HG02885 (cell line): ENCODE measurements around the gene SYNPO2L.

ENCODE experiments used
- ATAC-seq: cut with Tn5 transposase; IDR thresholded peaks from one replicate; pipeline ENCODE4 v1.9.1; 2021; ENCODE audit warnings: mild to moderate bottlenecking; ENCODE audit not compliant: unreplicated experiment, poor library complexity

The SYNPO2L gene

DNA sequence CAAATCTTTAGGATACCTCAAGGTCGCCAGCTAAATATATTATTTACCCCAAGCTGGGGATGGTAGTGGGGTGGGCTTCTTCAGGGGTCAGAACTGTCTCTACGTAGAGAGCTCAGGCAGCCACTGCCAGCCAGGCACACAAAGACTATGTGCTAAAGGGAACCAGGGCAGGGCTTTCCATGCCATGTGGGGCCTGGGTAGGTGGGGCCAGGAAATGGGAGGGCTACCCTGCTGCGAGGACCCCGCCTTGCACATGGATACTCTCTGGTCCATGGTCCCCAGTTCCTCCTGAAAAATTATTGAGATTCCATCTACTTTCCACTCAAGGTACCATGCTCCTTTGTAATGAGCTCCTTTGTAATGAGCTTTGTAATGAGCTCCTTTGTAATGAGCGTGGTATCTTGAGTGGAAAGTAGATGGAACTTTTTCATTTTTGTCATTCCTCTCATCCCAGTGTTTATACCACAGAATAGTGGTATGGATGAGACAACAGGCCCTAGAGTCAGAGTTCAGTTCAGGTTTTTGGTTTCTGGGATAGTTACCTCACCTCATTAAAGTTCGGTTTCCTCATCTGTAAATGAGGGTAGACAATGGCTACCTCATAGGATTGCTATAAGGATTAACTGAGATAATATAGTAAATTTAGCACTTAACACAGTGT lies 5.8 kb downstream of the SYNPO2L start:
- no peak for ATAC-seq

DNA sequence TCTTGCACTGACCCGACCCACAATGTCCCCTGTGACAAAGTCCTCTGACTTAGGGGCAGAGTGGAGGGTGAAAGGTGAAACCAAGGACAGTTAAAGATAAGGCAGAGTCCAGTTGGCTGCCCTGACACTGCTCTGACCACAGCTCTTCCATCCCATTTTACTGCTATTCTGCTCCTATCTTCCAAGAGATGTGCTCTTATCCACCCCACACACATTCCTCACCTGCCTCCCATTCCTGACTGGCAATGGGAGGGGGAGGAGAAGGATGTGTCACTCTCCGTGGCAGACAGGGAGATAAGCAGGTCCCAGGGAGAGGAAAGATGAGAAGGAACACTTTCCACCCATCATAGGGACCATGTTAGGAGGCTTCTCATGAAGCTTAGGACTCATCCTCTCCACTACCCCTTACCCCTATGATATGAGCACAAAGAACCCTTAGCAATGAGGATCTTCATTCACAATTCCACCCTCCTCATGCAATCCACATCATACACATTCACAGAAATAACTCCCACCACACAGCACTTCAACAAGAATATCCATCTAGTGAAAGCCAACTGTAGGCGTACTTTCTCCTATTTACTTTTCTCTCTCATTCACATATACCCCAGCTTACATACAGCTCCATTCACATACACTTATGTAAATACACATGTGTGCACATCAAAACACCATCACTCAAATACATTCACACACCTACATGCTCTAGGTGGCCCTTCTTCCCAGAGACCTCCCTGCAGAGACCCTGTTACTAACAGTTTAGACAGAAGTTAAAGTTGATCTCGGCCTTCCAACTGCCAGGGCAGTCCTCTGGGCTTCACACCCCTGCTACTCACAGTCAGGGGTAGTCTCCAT lies 6.6 kb downstream of the SYNPO2L start:
- ATAC-seq: no peak

DNA sequence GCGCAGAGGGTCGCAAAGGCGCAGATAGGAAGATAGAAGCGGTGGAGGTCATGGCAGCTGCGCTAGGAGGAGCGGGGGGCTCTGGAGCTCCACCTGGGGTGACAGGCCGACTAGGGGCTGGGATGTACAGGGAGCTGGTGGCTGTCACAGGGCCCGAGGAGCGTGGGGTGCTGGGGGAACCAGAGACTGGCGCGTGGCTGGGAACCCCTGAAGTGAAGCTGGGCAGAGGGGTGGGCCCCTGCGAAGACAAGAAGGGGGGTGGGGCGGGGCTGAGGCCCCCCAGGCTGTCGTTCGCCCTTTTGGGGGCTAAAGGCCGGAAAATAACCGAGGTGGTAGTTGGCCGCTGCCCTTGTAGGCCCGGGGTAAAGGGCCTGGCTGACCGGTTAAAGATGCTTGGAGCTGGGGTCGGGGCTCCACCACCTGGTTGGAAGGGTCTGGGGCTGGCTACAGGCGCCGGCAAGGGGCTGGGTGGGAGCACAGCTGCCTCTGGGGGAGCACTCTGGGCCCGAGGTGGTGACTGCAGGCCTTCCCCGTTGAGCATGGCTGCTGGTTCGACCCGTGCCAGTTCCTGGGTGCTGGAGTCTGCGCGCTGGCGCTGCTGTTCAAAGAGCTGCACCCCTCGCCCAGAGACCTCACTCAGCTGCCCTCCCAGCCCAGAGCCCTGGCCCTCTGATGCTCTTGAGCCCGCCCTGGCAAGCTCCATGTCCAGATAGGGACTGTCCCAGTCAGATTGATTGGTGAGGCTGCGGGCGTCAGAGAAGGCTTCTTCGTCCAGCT lies 7.8 kb downstream of the SYNPO2L start:
- no peak for ATAC-seq

DNA sequence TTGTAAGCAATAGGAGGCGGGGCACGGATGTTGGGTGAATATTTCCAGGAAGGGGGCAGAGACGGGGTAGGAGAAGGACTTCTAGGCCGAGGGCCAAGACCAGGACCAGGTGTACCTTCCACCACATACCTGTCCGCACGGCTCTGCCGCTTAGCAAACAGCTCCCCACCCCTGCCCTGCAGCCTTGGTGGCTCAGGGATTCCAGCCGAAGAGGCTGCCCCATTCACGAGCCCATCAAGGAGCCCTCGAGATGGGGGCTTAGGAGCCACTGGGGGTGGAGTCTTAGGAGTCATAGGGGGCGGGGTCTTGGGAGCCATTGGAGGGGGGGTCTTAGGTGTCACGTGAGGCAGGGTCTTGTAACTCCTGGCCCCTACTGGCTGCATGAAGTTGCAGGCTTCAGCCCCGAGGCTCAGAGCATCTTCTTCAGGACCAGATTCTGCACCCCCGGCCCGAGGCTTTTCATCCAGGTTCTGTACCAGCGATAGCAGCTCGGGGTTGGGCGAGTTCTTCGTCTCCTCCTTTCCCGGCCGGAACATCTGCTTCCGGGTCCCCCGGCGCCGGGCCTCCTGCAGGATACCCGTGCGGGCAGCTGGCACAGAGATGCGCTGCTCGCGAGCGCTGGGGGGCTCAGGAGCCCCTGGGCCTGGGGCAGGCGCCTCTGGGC lies 8.5 kb downstream of the SYNPO2L start:
- no peak for ATAC-seq

DNA sequence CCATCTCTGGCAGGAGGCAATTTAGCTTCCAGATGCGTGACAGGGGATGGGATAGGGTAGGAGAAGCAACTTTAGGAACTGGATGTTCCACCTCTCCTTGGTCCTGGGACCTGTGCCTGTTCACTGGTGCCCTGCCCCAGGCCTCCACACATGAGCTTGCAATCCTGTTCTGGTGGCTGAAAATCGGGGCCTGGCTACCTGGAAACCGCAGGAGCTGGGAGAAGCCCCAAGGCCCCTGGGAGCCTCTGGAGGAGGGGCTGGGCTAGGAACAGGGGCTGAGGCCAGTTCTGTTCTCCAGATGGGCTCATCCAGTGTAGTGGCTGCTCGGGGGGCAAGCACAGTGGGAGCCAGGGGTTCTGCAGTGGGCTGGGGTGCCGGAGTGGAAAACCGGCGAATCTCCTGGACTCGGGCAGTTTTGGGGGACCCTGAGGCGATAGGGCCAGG lies 9.2 kb downstream of the SYNPO2L start:
- ATAC-seq: no peak

DNA sequence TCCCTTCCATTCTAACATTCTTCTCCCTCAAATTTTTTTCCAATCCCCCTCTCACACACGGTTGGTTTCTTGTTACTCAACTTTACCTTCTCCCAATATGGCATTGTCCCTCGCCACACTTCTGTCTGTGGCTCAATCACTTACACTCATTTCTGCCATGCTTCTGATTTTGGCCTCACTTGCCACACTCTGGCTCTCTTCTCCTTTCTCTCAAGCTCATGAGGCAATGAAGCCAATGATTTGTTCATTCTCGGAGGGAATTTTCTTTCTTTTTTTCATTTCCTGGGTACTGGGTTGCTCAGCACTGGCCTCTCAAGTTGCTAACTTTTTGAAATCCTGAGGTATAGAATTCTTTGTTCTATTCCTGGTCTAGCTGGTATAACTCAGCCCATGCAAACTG lies 10.6 kb downstream of the SYNPO2L start:
- no peak for ATAC-seq

DNA sequence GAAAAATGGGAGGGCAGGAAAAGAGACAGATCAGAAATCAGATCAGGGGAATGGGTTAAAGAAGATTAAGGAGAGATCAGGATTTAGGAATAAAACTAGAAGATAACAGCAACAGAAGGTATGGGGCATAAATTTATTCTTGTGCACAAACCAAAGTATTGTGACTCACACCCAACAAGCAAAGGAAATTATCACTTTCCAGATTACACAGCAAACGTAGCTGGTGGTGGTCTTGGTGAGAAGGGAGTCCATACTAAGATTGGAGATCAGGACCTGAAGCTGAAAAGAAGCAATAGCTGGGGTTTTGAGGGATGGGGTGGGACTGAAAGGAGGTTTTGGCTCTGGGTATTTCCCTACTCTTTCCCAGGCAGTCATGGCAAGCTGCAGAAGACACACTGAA lies 11.1 kb downstream of the SYNPO2L start:
- ATAC-seq: no peak

DNA sequence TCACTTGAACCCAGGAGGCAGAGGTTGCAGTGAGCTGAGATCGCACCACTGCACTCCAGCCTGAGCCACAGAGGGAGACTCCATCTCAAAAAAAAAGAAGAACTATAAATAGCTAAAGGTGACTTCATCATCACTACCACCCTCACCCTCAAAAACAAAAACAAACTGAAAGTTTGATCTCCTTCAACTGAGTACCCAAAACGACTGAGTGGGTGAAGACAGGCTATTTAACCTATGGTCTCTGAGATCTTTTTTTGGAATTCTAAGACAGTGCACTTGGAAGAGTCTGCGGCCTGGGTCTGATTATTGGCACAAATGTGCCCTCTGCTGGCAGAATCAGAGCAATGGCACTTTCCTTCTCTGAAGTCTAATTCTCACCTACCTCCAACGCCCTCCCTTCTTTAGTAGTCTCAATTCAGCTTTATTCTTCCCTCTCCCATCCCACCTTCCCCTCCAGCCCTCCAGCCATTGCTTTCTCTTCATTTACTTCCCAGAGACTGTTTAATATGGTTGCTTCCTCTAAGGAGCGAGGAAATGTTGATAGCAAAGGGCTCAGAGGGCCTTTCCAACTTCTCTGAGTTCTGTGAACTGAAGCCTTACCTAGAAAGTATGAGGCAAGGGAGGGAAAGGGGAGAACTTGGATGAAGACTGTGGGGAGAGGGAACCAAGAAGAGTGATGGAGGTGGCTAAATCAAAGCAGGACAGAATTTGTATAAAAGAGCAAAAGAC lies 11.7 kb downstream of the SYNPO2L start:
- no peak for ATAC-seq

DNA sequence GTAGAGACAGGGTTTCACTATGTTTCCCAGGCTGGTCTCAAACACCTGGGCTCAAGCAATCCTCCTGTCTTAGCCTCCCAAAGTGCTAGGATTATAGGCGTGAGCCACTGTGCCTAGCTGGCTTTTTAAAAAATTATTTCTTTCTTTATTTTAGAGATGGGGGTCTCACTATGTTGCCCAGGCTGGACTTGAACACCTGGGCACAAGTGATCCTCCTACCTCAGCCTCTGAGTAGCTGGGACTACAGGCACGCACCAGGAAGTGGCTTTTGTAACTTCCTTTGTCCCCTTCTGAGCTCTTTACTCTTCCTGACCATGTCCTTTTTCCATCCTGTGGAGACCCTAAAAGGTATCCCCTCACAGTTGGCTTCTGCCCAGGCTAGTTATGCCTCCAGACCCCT lies 12.5 kb downstream of the SYNPO2L start:
- ATAC-seq: no peak

DNA sequence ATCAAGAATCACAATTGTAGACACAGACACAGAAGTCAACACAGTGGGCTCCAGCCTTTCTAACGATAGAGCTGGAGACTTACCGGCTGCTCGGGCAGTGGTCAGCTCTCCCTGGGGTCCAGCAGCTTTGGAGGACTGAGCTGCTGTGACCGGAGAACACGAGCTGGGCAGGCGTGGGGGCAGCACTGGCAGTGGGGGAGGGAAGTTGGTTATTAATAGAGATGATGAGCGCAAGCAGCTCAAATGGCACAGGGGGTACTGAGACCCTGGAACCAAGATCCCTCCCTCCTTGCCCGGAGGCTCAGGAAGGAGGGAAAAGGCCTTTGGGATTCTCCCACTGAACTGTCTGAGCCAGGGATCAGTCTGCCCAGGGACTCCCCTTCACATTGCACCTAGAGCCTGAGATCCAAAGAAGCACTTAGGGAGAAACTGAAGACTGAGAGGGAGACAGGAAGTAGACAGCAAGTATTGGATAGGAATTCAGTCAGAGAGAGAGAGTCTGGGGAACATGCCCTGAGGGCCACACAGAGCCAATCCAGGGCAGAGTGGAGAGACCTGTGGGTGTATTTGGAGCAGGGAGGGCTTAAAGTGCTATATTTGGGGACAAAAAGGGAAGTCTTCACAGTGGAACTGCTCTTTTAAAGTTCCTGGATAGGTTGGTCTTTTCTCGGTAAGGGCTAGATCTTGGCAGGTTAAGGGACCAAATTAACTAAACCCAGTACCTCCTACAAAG lies 14.3 kb downstream of the SYNPO2L start, which contains the start of gene MYOZ1:
Gene MYOZ1, minus strand, starts transcription at position 147 of the 733 bp plus-strand sequence. CDS start 1,457 bp downstream, outside the sequence.
- ATAC-seq: no peak

DNA sequence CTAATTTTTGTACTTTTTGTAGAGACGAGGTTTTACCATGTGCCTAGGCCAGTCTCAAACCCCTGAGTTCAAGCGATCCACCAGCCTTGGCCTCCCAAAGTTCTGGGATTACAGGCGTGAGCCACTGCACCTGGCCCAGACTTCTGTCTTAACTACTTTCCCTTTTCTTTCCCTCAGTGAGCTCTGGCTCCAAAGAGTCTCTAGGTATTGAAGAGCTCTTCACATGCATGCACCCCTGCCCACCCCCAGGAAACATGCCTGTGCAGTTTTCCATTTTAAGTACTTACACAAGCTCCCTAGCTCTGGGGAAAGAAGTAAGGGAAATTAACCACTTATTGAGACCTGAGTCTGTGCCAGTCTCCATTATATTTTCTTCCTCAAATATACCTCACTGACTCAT lies 16.5 kb downstream of the SYNPO2L start:
- no peak for ATAC-seq

DNA sequence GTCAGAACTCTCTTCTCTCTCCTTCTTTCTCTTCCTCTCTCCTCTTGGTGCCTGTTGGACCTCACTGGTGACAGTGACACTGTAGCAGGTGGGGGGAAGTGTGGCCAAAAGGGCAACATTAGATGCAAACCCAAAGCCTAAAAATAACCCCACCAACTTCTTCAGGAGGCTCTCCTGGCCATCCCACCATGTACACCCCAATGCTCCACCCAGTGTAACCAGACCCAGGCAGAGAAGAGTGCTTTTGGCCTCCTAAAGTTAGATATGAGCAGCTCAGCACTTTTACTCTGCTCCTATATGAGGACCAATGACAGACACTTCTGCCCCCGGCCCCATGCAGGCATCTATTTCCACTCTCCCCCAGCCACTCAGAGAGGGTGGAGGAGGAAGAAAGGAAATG lies 20.0 kb downstream of the SYNPO2L start:
- ATAC-seq: no peak

DNA sequence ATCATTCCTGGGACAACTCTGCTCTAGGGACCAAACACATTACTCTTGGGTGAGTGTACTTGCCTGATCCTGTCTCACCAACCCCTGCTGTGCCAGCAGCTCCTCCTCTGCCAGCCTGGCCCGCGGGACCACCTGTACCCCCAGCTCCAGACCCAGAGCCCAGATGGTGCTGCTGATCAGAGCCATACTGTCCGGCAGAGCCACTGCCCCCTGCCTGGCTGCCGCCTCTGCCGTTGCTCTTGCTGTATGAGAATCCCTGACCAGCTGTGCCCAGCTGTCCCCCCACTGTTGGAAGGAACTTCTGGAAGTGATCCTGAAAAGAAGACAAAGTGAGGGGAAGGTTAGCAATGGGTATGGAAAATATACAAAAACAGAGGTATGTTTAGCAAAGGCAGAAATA lies 21.4 kb downstream of the SYNPO2L start:
- no peak for ATAC-seq

DNA sequence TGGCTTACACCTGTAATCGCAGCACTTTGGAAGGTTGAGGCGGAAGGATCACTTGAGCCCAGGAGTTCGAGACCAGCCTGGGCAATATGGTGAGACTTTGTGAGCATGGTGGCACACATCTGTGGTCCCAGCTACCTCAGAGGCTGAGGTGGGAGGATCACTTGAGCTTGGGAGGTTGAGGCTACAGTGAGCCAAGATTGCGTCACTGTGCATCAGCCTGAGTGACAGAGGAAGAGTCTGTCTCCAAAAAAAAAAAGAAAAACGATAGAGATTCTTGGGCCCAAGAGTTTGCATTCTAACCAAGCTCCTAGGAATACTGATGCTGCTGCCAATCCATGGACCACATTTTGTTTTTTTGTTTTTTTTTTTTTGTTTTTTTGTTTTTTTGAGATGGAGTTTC lies 26.7 kb downstream of the SYNPO2L start:
- ATAC-seq: no peak

DNA sequence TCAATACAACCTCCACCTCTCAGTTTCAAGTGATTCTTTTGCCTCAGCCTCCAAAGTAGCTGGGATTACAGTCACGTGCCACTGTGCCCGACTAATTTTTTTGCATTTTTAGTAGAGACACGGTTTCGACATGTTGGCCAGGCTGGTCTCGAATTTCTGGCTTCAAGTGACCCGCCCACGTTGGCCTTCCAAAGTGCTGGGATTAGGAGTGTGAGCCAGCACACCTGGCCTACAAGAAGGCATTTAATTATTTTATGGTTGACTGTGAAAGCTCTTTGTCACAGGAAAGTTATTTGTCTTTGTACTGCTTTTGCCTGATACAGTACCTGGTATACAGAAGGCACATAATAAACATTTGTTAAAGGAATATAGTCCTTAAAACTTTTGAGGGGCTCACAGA lies 27.4 kb downstream of the SYNPO2L start:
- ATAC-seq: no peak

DNA sequence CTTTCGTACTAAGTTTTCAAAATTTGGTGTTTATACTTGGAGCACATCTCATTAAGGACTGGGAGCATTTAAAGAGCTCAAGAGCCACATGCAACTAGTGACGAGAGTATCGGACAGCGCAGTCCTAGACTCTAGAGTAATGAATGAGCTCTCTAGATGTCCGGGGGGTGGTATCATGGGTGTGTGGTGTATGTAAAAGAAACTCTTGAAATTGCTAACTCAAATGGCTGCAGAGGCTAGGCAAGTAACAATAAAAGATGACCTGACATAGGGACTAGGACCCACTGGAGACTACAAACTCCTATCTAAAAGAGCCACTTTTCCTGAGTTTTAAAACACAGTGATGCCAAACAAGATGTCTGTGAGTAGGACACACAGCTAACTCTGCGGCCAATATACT lies 28.5 kb downstream of the SYNPO2L start:
- ATAC-seq: no peak

DNA sequence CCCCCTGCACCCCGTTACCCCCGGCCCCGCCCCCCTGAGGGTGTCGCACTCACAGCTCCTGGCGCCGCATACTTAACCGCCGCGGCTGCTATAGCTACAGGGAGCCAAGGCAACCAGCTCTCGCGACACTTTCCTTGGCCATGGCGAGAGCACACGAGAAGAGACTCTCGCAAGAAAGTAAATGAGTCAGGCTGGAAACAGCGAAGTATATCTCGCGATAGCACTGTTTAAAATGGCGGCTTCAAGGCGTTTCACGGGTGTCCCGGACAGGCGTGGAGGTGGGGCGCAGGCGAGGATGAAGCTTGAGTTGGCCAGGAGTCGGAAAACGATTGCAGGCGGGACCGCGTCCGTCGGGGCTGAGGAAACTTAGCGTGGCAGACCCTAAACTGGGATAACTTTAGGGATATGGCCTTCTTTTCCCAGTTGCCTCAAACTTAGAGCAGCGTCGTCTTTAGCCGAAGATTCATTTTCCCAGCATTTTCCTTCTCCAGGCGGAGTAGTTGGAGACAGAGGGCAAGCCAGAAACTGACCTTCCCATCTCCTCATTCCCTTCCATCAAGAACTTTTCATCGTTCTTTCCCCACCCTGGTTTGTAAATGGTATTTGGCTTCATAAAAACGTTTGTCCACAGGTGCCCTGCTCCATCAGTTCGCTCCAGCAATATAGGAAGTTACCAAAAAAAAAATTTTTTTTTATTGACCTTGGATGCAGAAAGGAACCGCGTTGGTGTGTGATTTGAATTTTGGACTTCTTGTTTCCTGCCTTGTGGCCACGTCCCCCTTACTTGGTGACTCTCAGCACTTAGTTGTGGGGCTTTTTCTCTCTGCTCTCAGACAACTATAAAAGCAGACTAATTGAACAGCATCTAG lies 29.7 kb downstream of the SYNPO2L start:
- peak; percentile 99 for ATAC-seq
